Vagina (tissue), 2 donors: Measurements from ENCODE around the gene LDAH.

Experiments used
- POLR2A ChIP-seq, 2 donors: fragments of 450-650 bp; IDR thresholded peaks; one replicate each; pipeline ENCODE4 v1.6.1; 2017; ENCODE audit warnings: antibody characterized with exemption in 2 of 2, mild to moderate bottlenecking in 2 of 2, moderate library complexity in 2 of 2
- TF ChIP-seq, protein P1 (sequence below), 3 experiments: fragments of 450-650 bp in 2 of 3; fragments of 200-600 bp in 1 of 3; sonication (generic) in 1 of 3; IDR thresholded peaks; one replicate each; pipeline ENCODE4 v1.5.1; 2017 to 2019; ENCODE audit warnings: antibody characterized with exemption in 3 of 3, mild to moderate bottlenecking in 2 of 3, moderate library complexity in 2 of 3

DNA sequence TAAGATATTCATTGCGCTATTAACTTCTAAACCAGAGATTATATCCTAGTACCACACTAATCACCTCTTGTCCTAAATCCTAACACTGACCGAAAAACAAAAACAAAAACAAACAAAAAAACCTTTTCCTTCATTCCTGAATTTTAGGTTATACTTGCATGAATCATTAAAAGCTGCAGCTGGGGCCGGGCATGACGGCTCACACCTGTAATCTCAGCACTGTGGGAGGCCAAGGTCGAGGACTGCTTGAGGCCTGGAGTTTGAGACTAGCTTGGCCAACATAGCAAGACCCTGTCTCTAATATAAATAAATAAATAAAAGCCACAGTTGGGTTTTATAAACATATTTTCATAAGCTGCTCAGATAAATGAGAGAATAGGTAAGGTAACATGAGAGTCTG, 96.0 kb downstream of the LDAH start:
- no peak for TF ChIP-seq POLR2A (IDR thresholded peaks at IDR 0.05)
- TF ChIP-seq, protein P1, sequence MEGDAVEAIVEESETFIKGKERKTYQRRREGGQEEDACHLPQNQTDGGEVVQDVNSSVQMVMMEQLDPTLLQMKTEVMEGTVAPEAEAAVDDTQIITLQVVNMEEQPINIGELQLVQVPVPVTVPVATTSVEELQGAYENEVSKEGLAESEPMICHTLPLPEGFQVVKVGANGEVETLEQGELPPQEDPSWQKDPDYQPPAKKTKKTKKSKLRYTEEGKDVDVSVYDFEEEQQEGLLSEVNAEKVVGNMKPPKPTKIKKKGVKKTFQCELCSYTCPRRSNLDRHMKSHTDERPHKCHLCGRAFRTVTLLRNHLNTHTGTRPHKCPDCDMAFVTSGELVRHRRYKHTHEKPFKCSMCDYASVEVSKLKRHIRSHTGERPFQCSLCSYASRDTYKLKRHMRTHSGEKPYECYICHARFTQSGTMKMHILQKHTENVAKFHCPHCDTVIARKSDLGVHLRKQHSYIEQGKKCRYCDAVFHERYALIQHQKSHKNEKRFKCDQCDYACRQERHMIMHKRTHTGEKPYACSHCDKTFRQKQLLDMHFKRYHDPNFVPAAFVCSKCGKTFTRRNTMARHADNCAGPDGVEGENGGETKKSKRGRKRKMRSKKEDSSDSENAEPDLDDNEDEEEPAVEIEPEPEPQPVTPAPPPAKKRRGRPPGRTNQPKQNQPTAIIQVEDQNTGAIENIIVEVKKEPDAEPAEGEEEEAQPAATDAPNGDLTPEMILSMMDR (IDR thresholded peaks at IDR 0.05) = no peak
